ENCODE measurements around the gene UST.
"Not testable (repeated sequence)": the region's sequence is repeated elsewhere in the genome, so short reads cannot be mapped to it uniquely, and the experiment has no call there.

DNA sequence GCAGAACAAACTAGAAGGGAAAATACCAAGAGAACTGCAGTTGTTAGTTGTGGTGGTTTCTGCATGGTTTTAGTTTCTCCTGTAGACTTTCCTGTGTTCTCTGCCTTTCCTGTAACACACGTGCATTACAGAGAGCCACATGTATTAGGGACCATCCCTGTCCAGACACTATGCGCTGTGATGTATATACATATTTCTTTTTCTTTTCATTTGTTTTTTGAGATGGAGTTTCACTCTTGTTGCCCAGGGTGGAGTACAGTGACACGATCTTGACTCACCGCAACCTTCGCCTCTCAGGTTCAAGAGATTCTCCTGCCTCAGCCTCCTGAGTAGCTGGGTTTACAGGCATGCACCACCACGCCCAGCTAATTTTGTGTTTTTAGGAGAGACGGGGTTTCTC lies 292.2 kb downstream of the UST start:
- TF ChIP-seq, protein P1, sequence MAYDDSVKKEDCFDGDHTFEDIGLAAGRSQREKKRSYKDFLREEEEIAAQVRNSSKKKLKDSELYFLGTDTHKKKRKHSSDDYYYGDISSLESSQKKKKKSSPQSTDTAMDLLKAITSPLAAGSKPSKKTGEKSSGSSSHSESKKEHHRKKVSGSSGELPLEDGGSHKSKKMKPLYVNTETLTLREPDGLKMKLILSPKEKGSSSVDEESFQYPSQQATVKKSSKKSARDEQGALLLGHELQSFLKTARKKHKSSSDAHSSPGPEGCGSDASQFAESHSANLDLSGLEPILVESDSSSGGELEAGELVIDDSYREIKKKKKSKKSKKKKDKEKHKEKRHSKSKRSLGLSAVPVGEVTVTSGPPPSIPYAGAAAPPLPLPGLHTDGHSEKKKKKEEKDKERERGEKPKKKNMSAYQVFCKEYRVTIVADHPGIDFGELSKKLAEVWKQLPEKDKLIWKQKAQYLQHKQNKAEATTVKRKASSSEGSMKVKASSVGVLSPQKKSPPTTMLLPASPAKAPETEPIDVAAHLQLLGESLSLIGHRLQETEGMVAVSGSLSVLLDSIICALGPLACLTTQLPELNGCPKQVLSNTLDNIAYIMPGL (CRISPR knock-in tag; IDR thresholded peaks at IDR 0.05) = not testable (repeated sequence)
- not testable (repeated sequence) for TF ChIP-seq MYC (IDR thresholded peaks at IDR 0.05; ENCODE audit: low read depth, low read length); MYC (CRISPR knock-in tag; IDR thresholded peaks at IDR 0.05; ENCODE audit: borderline replicate concordance, low read depth); ELF4 (CRISPR knock-in tag; IDR thresholded peaks at IDR 0.05); SNIP1 (IDR thresholded peaks at IDR 0.05; ENCODE audit: low read depth); RNF2 (IDR thresholded peaks at IDR 0.05)
